ENCODE measurements around the gene GNA15. TPM values are rescaled to one million over a fixed set of nuclear protein-coding genes. Genes with fewer than 3 reads are reported as not detected.

Gene GNA15
- total RNA-seq, 2 experiments from 2014 or later: 44.1 to 45.5 TPM

- intact Hi-C loops (cut with micrococcal nuclease): no loop called here
- ChIA-PET POLR2A (no interaction called here), CTCF (interaction anchor here (1.0 to 3.1 kb wide), 2 partner anchors 10 to 27 kb away, joined by 4 to 12 read pairs; no protein-coding TSS in a partner anchor)
- no peaks in the 10 kb centered on the region for H3K9me3 Mint-ChIP-seq
- DNase-seq (no peak), ATAC-seq (no peak)
- H3K27ac Mint-ChIP-seq: no peak overlapping the region
- H3K36me3 Mint-ChIP-seq (ENCODE audit: low read depth): no peaks in the 10 kb centered on the region
- peaks cover 30% of the 10 kb centered on the region for H3K4me1 Mint-ChIP-seq (ENCODE audit: low read depth)
- H3K27me3 Mint-ChIP-seq: peaks cover 5% of the 10 kb centered on the region
- no peak for TF ChIP-seq CTCF (IDR thresholded peaks at IDR 0.05)
- H3K4me3 Mint-ChIP-seq: no peak overlapping the region
These were observed 37.7 kb upstream of the GNA15 start for GRCh38 chr19:3098141-3098514.

GRCh38 chr19:3098515-3099346 is 37.1 kb upstream of the GNA15 start:
- no peak for DNase-seq
- intact Hi-C loops (cut with micrococcal nuclease): no loop called here
- no peak for TF ChIP-seq CTCF (IDR thresholded peaks at IDR 0.05)
- H3K4me3 Mint-ChIP-seq: no peak overlapping the region
- no peak for ATAC-seq
- H3K4me1 Mint-ChIP-seq (ENCODE audit: low read depth): peaks cover 31% of the 10 kb centered on the region
- no peaks in the 10 kb centered on the region for H3K9me3 Mint-ChIP-seq
- POLR2A ChIA-PET: no interaction called here
- H3K36me3 Mint-ChIP-seq (ENCODE audit: low read depth): no peaks in the 10 kb centered on the region
- CTCF ChIA-PET: interaction anchor here (0.9 to 3.1 kb wide), 3 partner anchors 9 to 138 kb away, joined by 3 to 12 read pairs (median 4); no protein-coding TSS in a partner anchor
- H3K27me3 Mint-ChIP-seq: peaks cover 5% of the 10 kb centered on the region
- H3K27ac Mint-ChIP-seq: no peak overlapping the region

GRCh38 chr19:3099347-3100145 is 36.3 kb upstream of the GNA15 start:
- no peak for ATAC-seq
- no peak overlapping the region for H3K27ac Mint-ChIP-seq
- H3K4me3 Mint-ChIP-seq: no peak overlapping the region
- no peak for TF ChIP-seq CTCF (IDR thresholded peaks at IDR 0.05)
- H3K36me3 Mint-ChIP-seq (ENCODE audit: low read depth): no peaks in the 10 kb centered on the region
- peaks cover 5% of the 10 kb centered on the region for H3K27me3 Mint-ChIP-seq
- DNase-seq: no peak
- intact Hi-C loops (cut with micrococcal nuclease): loop anchor here (10.0 kb wide), 1 partner anchor 135 kb away; no protein-coding TSS in a partner anchor
- no peaks in the 10 kb centered on the region for H3K9me3 Mint-ChIP-seq
- H3K4me1 Mint-ChIP-seq (ENCODE audit: low read depth): peaks cover 36% of the 10 kb centered on the region
- ChIA-PET POLR2A (interaction anchor here (0.8 kb wide), 1 partner anchor 19 kb away, joined by 3 read pairs; no protein-coding TSS in a partner anchor), CTCF (interaction anchor here (0.9 to 3.1 kb wide), 2 partner anchors 9 to 139 kb away, joined by 3 to 12 read pairs; no protein-coding TSS in a partner anchor)

- Mint-ChIP-seq H3K27ac (no peak overlapping the region), H3K4me1 (ENCODE audit: low read depth) (peaks cover 33% of the 10 kb centered on the region), H3K9me3 (no peaks in the 10 kb centered on the region), H3K4me3 (no peak overlapping the region), H3K36me3 (ENCODE audit: low read depth) (no peaks in the 10 kb centered on the region), H3K27me3 (peaks cover 2% of the 10 kb centered on the region)
- no peak for TF ChIP-seq CTCF (IDR thresholded peaks at IDR 0.05)
- no peak for ATAC-seq
- intact Hi-C loops (cut with micrococcal nuclease): loop anchor here (10.0 kb wide), 1 partner anchor 136 kb away; no protein-coding TSS in a partner anchor
- DNase-seq: no peak
- ChIA-PET POLR2A (interaction anchor here (0.8 kb wide), 1 partner anchor 19 kb away, joined by 3 read pairs; no protein-coding TSS in a partner anchor), CTCF (interaction anchor here (11.9 kb wide), 1 partner anchor 22 kb away, joined by 179 read pairs; no protein-coding TSS in a partner anchor)
These were observed 35.5 kb upstream of the GNA15 start for GRCh38 chr19:3100331-3100730.
